ENCODE results near the gene SLC52A1.
"Not testable (repeated sequence)": the region's sequence is repeated elsewhere in the genome, so short reads cannot be mapped to it uniquely, and the experiment has no call there.

SLC52A1 gene

DNA sequence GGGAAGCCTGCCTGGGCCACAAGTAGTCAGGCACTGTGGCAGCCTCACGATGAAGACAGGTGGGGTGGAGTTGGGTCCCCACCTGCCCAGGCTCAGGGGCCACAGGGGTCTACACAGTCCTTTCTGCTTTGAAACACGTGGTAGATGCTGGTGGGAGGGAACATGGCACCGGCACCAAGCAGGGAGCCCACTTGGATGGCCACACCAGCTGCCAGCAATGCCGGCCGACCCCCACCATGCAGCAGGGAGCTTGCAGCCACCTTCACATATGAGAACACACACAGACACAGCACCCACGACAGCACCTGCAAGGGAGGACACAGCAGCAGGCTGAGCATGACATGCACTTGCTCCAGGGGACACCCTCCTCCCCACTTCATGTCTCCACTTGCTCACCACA is 2.4 kb downstream of the SLC52A1 start:
- DNase-seq (ENCODE audit: low read depth): no peak
- H3K4me3 ChIP-seq (ENCODE audit: control insufficient read depth, low read depth, low read length): no peak overlapping the region
- TF ChIP-seq CTCF (IDR thresholded peaks at IDR 0.05; ENCODE audit: control insufficient read depth, insufficient read depth, low read depth, low read length, missing control alignments): no peak

DNA sequence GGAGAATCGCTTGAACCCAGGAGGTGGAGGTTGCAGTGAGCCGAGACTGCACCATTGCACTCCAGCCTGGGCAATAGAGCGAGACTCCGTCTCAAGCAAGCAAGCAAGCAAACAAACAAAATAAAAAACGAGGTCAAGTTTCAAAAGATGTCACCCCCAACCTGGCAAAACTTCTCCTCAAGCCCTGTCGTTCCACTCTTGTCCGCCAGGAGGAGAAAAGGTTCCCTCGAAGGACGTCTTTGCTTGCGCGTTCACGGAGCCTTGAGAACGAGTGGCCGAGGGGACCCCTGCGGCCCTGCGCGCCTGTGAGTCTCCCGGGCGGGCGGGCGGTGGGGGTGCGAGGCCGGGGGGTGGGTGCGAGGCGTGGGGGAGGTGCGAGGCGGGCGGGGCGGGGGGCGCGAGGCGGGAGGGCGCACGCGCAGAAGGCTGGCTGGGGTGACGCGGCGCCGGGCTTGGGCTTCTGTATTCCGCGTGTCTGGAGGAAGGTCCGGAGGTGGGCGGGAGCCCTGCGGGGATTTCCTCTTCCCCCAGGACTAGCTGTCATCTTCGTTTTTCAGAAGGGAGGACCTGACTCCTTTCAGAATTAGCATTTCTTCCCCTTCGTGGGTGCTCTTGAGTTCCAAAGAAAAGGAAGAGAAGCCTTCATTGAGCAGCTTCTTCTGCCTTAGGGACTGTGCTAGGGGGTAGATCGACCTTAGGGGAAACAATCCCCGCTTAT is 3.7 kb downstream of the SLC52A1 start:
- TF ChIP-seq CTCF (IDR thresholded peaks at IDR 0.05; ENCODE audit: control insufficient read depth, insufficient read depth, low read depth, low read length, missing control alignments): peak; percentile 79
- peak overlapping the region; percentile 34 for H3K4me3 ChIP-seq (ENCODE audit: control insufficient read depth, low read depth, low read length)
- peak; percentile 23 for DNase-seq (ENCODE audit: low read depth)

- not testable (repeated sequence) for H3K4me3 ChIP-seq (ENCODE audit: control insufficient read depth, low read depth, low read length); DNase-seq (ENCODE audit: low read depth)
Observed at GRCh38 chr17:5030168-5030567, 5.1 kb downstream of the SLC52A1 start.

GRCh38 chr17:5027916-5028315 is 7.3 kb downstream of the SLC52A1 start:
- no peak for DNase-seq (ENCODE audit: low read depth)
- H3K4me3 ChIP-seq (ENCODE audit: control insufficient read depth, low read depth, low read length): no peak overlapping the region
- TF ChIP-seq CTCF (IDR thresholded peaks at IDR 0.05; ENCODE audit: control insufficient read depth, insufficient read depth, low read depth, low read length, missing control alignments): no peak

DNA sequence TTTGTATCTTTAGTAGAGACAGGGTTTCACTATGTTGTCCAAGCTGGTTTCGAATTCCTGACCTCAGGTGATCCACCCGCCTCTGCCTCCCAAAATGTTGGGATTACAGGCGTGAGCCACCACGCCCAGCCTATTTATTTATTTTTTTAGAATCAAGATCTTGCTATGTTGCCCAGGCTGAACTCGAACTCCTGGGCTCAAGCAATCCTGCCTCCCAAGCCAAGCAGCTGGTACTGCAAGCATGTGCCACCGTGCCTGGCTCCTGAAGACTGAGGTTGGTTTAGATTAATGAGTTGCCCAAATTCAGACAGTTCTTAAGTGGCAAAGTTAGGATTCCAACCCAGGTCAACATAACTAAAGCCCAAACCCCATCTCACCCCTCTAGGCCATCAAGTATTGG is 7.9 kb downstream of the SLC52A1 start:
- DNase-seq (ENCODE audit: low read depth): no peak
- no peak overlapping the region for H3K4me3 ChIP-seq (ENCODE audit: control insufficient read depth, low read depth, low read length)
- no peak for TF ChIP-seq CTCF (IDR thresholded peaks at IDR 0.05; ENCODE audit: control insufficient read depth, insufficient read depth, low read depth, low read length, missing control alignments)

- no peak overlapping the region for H3K4me3 ChIP-seq (ENCODE audit: control insufficient read depth, low read depth, low read length)
- no peak for TF ChIP-seq CTCF (IDR thresholded peaks at IDR 0.05; ENCODE audit: control insufficient read depth, insufficient read depth, low read depth, low read length, missing control alignments)
- no peak for DNase-seq (ENCODE audit: low read depth)
Observed at GRCh38 chr17:5024604-5025003, 10.6 kb downstream of the SLC52A1 start.

GRCh38 chr17:5023588-5024147 is 11.6 kb downstream of the SLC52A1 start:
- DNase-seq (ENCODE audit: low read depth): no peak
- TF ChIP-seq CTCF (IDR thresholded peaks at IDR 0.05; ENCODE audit: control insufficient read depth, insufficient read depth, low read depth, low read length, missing control alignments): no peak
- no peak overlapping the region for H3K4me3 ChIP-seq (ENCODE audit: control insufficient read depth, low read depth, low read length)

Measured in AG09309 (cell line).